ENCODE results near the gene SPATA16. TPM values are rescaled to one million over a fixed set of nuclear protein-coding genes. Genes with fewer than 3 reads are reported as not detected.

SPATA16 gene
- total RNA-seq, 4 donors from 2014 or later, result not detected

GRCh38 chr3:172846103-172846561, 294.9 kb downstream of the SPATA16 start:
- no peaks in the 10 kb centered on the region for H3K9me3 ChIP-seq
- DNase-seq, result no peak
- no peaks in the 10 kb centered on the region for H3K4me1 ChIP-seq
- peaks cover 0 to 6% (median 0%) of the 10 kb centered on the region in 4 donors for H3K27me3 ChIP-seq
- intact Hi-C loops (cut with DNase I), result no loop called here
- H3K36me3 ChIP-seq, result no peaks in the 10 kb centered on the region
- WGBS, 2 donors, result 49 to 60% methylated on average over 4 of the region's 4 CpGs
- no peak overlapping the region for H3K27ac ChIP-seq
- no peak overlapping the region for H3K4me3 ChIP-seq
- TF ChIP-seq, protein P1, sequence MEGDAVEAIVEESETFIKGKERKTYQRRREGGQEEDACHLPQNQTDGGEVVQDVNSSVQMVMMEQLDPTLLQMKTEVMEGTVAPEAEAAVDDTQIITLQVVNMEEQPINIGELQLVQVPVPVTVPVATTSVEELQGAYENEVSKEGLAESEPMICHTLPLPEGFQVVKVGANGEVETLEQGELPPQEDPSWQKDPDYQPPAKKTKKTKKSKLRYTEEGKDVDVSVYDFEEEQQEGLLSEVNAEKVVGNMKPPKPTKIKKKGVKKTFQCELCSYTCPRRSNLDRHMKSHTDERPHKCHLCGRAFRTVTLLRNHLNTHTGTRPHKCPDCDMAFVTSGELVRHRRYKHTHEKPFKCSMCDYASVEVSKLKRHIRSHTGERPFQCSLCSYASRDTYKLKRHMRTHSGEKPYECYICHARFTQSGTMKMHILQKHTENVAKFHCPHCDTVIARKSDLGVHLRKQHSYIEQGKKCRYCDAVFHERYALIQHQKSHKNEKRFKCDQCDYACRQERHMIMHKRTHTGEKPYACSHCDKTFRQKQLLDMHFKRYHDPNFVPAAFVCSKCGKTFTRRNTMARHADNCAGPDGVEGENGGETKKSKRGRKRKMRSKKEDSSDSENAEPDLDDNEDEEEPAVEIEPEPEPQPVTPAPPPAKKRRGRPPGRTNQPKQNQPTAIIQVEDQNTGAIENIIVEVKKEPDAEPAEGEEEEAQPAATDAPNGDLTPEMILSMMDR (IDR thresholded peaks at IDR 0.05), result no peak
- TF ChIP-seq POLR2A (IDR thresholded peaks at IDR 0.05), result no peak

GRCh38 chr3:172844428-172844827, 296.6 kb downstream of the SPATA16 start:
- Histone ChIP-seq H3K27ac (no peak overlapping the region), H3K4me3 (no peak overlapping the region), H3K4me1 (no peaks in the 10 kb centered on the region), H3K27me3 (peaks cover 0 to 6% (median 0%) of the 10 kb centered on the region in 4 donors), H3K9me3 (no peaks in the 10 kb centered on the region), H3K36me3 (no peaks in the 10 kb centered on the region)
- WGBS, 2 donors, result 70 to 75% methylated on average over 4 of the region's 4 CpGs
- TF ChIP-seq POLR2A (IDR thresholded peaks at IDR 0.05), result no peak
- TF ChIP-seq, protein P1 (IDR thresholded peaks at IDR 0.05), result no peak
- intact Hi-C loops (cut with DNase I), result no loop called here
- DNase-seq, result no peak

DNA sequence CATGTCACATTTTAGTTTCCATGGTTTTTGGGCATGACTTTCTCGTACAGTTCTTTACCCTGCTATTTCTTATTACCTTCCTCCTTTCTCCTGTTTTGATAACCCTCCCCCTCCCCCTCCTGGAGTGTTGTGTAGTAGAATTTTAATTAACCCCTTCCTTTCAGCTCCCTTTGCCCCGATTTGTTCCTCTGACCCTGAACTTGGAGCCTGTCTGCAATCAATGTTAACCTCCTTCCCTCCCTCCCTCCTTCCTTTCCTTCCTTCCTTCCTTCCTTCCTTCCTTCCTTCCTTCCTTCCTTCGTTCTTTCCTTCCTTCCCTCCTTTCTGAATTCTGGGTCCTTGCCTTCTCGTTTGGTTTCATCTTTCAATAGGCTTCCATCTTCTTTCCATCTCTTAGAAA, 300.1 kb downstream of the SPATA16 start:
- Histone ChIP-seq H3K4me1 (no peaks in the 10 kb centered on the region), H3K36me3 (no peaks in the 10 kb centered on the region), H3K4me3 (no peak overlapping the region), H3K9me3 (no peaks in the 10 kb centered on the region), H3K27ac (no peak overlapping the region), H3K27me3 (no peaks in the 10 kb centered on the region)
- DNase-seq, result no peak
- intact Hi-C loops (cut with DNase I), result no loop called here
- WGBS, 2 donors, result 44 to 48% methylated on average over 4 of the region's 4 CpGs
- TF ChIP-seq POLR2A (IDR thresholded peaks at IDR 0.05), result no peak
- TF ChIP-seq, protein P1 (IDR thresholded peaks at IDR 0.05), result no peak

- no peaks in the 10 kb centered on the region for H3K9me3 ChIP-seq
- intact Hi-C loops (cut with DNase I), result no loop called here
- no peaks in the 10 kb centered on the region for H3K4me1 ChIP-seq
- TF ChIP-seq, protein P1 (IDR thresholded peaks at IDR 0.05), result no peak
- no peak for TF ChIP-seq POLR2A (IDR thresholded peaks at IDR 0.05)
- H3K4me3 ChIP-seq, result no peak overlapping the region
- H3K27me3 ChIP-seq, result no peaks in the 10 kb centered on the region
- 78% methylated on average over 4 of the region's 4 CpGs for WGBS, 2 donors
- no peak overlapping the region for H3K27ac ChIP-seq
- no peak for DNase-seq
- no peaks in the 10 kb centered on the region for H3K36me3 ChIP-seq
Measured at GRCh38 chr3:172840463-172840862, 300.6 kb downstream of the SPATA16 start.

GRCh38 chr3:172839679-172840078, 301.4 kb downstream of the SPATA16 start:
- no peaks in the 10 kb centered on the region for H3K36me3 ChIP-seq
- no peak overlapping the region for H3K4me3 ChIP-seq
- no peaks in the 10 kb centered on the region for H3K27me3 ChIP-seq
- no peaks in the 10 kb centered on the region for H3K4me1 ChIP-seq
- 20 to 30% methylated on average over 4 of the region's 4 CpGs for WGBS, 2 donors
- TF ChIP-seq, protein P1 (IDR thresholded peaks at IDR 0.05), result no peak
- no peak for TF ChIP-seq POLR2A (IDR thresholded peaks at IDR 0.05)
- no peak for DNase-seq
- H3K9me3 ChIP-seq, result no peaks in the 10 kb centered on the region
- intact Hi-C loops (cut with DNase I), result no loop called here
- no peak overlapping the region for H3K27ac ChIP-seq
